ENCODE data around the gene GPC6. TPM values are rescaled to one million over a fixed set of nuclear protein-coding genes. Genes with fewer than 3 reads are reported as not detected.

Gene GPC6
- total RNA-seq, 1 donor: 77.8 TPM

DNA sequence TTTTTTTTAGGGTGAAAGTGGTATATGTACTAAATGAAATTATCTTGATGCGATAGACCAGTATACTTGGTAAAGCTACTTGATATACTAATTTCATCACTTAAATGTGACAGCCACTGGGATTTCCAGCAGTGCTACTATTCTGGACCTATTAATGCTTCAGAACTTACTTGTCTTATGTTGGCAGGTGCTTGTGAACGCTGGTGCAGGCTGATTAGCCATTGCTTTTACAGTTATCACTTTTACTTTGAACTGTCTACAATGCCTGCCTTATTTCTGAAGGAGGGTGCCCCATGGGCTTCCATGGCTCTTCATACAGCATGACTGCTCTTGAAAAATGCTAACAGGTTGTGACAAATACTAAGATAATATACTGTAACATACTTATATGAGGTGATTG, 294.7 kb downstream of the GPC6 start:
- Histone ChIP-seq H2AFZ (ENCODE audit: low read length) (no peak overlapping the region), H3K9me3 (ENCODE audit: low read depth, low read length) (no peaks in the 10 kb centered on the region), H3K4me3 (ENCODE audit: insufficient read depth, low read length) (no peak overlapping the region), H3K79me2 (ENCODE audit: insufficient read depth, low read length) (no peaks in the 10 kb centered on the region), H3K27me3 (ENCODE audit: insufficient read depth, low read length) (no peaks in the 10 kb centered on the region), H4K20me1 (ENCODE audit: insufficient read depth, low read length) (no peaks in the 10 kb centered on the region), H3K27ac (ENCODE audit: low read depth, low read length) (no peak overlapping the region), H3K36me3 (ENCODE audit: insufficient read depth, low read length) (no peaks in the 10 kb centered on the region), H3K4me2 (ENCODE audit: insufficient read depth, low read length) (no peak overlapping the region), H3K4me1 (ENCODE audit: insufficient read depth, low read length) (no peaks in the 10 kb centered on the region)
- no peak for DNase-seq (ENCODE audit: insufficient read length, low spot score, missing footprints)
- TF ChIP-seq, protein P1, sequence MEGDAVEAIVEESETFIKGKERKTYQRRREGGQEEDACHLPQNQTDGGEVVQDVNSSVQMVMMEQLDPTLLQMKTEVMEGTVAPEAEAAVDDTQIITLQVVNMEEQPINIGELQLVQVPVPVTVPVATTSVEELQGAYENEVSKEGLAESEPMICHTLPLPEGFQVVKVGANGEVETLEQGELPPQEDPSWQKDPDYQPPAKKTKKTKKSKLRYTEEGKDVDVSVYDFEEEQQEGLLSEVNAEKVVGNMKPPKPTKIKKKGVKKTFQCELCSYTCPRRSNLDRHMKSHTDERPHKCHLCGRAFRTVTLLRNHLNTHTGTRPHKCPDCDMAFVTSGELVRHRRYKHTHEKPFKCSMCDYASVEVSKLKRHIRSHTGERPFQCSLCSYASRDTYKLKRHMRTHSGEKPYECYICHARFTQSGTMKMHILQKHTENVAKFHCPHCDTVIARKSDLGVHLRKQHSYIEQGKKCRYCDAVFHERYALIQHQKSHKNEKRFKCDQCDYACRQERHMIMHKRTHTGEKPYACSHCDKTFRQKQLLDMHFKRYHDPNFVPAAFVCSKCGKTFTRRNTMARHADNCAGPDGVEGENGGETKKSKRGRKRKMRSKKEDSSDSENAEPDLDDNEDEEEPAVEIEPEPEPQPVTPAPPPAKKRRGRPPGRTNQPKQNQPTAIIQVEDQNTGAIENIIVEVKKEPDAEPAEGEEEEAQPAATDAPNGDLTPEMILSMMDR (IDR thresholded peaks at IDR 0.05; ENCODE audit: extremely low read depth, low read depth, low read length): no peak

DNA sequence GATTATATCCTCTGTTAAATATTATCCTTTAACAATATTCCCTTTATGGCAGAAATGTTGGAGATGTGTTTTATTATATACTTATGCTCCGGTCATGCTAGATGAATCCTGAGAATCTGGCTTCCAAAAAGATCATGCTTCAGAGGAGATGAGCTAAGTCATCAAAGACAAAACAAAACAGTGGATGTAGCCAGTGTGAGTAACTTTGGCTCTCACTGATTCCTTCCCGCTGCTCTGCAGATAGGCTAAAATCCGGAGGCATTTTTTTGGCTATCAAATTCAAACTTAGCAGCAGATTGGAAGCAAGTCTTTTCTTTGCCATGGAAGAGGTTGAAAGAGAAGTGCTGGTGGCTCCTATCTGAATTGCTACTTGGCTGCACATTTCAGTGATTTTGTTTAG, 295.9 kb downstream of the GPC6 start:
- Histone ChIP-seq H3K27me3 (ENCODE audit: insufficient read depth, low read length) (no peaks in the 10 kb centered on the region), H3K79me2 (ENCODE audit: insufficient read depth, low read length) (no peaks in the 10 kb centered on the region), H3K9me3 (ENCODE audit: low read depth, low read length) (no peaks in the 10 kb centered on the region), H3K4me2 (ENCODE audit: insufficient read depth, low read length) (no peak overlapping the region), H3K27ac (ENCODE audit: low read depth, low read length) (no peak overlapping the region), H3K4me3 (ENCODE audit: insufficient read depth, low read length) (no peak overlapping the region), H3K36me3 (ENCODE audit: insufficient read depth, low read length) (no peaks in the 10 kb centered on the region), H4K20me1 (ENCODE audit: insufficient read depth, low read length) (no peaks in the 10 kb centered on the region), H3K4me1 (ENCODE audit: insufficient read depth, low read length) (no peaks in the 10 kb centered on the region), H2AFZ (ENCODE audit: low read length) (no peak overlapping the region)
- DNase-seq (ENCODE audit: insufficient read length, low spot score, missing footprints): peak; percentile 82
- TF ChIP-seq, protein P1 (IDR thresholded peaks at IDR 0.05; ENCODE audit: extremely low read depth, low read depth, low read length): no peak

DNA sequence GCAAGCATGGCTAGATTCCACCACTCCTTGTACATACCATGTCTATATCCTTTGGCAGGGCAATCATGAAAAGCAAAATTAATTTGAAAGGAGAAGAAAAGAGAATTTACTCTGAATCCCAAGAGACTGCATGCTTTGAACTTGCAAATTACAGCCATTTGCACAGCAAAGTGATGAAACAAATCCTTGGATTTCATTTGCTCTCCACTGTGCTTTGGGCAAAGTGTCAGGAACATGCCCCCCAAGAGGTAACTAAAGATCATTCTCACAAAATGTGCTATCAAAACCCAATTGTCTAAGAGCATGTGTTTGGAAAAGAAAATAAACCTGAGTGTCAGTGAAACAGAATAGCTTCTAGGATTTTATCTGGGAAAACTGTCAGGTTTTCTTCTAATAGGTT, 298.5 kb downstream of the GPC6 start:
- TF ChIP-seq, protein P1 (IDR thresholded peaks at IDR 0.05; ENCODE audit: extremely low read depth, low read depth, low read length): no peak
- Histone ChIP-seq H3K27me3 (ENCODE audit: insufficient read depth, low read length) (no peaks in the 10 kb centered on the region), H3K4me2 (ENCODE audit: insufficient read depth, low read length) (no peak overlapping the region), H3K36me3 (ENCODE audit: insufficient read depth, low read length) (no peaks in the 10 kb centered on the region), H3K79me2 (ENCODE audit: insufficient read depth, low read length) (no peaks in the 10 kb centered on the region), H3K9me3 (ENCODE audit: low read depth, low read length) (no peaks in the 10 kb centered on the region), H3K27ac (ENCODE audit: low read depth, low read length) (no peak overlapping the region), H3K4me3 (ENCODE audit: insufficient read depth, low read length) (no peak overlapping the region), H3K4me1 (ENCODE audit: insufficient read depth, low read length) (no peaks in the 10 kb centered on the region), H2AFZ (ENCODE audit: low read length) (no peak overlapping the region), H4K20me1 (ENCODE audit: insufficient read depth, low read length) (no peaks in the 10 kb centered on the region)
- no peak for DNase-seq (ENCODE audit: insufficient read length, low spot score, missing footprints)

DNA sequence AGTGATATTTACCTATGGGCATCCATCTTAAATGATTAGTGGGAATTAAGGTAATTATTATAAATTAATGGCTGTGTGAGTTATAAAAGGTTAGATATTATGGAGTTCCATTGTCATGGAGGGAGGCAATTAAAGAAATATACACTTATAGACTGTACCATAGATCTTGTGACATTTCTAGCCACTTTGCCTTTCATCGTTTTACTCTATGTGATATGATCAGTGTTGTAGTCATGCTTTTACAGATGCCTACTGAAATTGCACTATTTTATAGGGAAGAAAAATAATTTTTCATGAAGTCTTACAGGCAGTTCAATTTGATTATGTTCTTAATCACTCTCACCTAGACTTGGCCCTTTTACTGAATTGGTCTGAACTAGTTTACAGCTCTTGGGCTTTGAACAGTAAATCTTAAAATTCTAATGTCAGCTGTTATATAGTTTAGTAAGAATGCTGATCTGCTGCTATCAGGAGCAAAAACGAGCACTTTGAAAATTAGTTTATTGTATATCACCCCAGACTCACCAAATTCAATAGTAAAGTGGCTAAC, 301.2 kb downstream of the GPC6 start:
- TF ChIP-seq, protein P1 (IDR thresholded peaks at IDR 0.05; ENCODE audit: extremely low read depth, low read depth, low read length): no peak
- H3K36me3 ChIP-seq (ENCODE audit: insufficient read depth, low read length): no peaks in the 10 kb centered on the region

More for the DNA sequence above, 301.2 kb downstream of the GPC6 start:
- H4K20me1 ChIP-seq (ENCODE audit: insufficient read depth, low read length): no peaks in the 10 kb centered on the region
- no peak for DNase-seq (ENCODE audit: insufficient read length, low spot score, missing footprints)
- H3K27ac ChIP-seq (ENCODE audit: low read depth, low read length): no peak overlapping the region
- H3K27me3 ChIP-seq (ENCODE audit: insufficient read depth, low read length): no peaks in the 10 kb centered on the region
- no peaks in the 10 kb centered on the region for H3K9me3 ChIP-seq (ENCODE audit: low read depth, low read length)
- no peak overlapping the region for H3K4me2 ChIP-seq (ENCODE audit: insufficient read depth, low read length)
- no peaks in the 10 kb centered on the region for H3K79me2 ChIP-seq (ENCODE audit: insufficient read depth, low read length)
- H3K4me1 ChIP-seq (ENCODE audit: insufficient read depth, low read length): no peaks in the 10 kb centered on the region
- no peak overlapping the region for H2AFZ ChIP-seq (ENCODE audit: low read length)
- H3K4me3 ChIP-seq (ENCODE audit: insufficient read depth, low read length): no peak overlapping the region

All from osteoblast (primary cell).